Esophagus muscularis mucosa (tissue), 4 donors: ENCODE data around the gene SASH1. TPM values are rescaled to one million over a fixed set of nuclear protein-coding genes. Genes with fewer than 3 reads are reported as not detected.

Experiments used
- DNase-seq: peaks from one replicate; pipeline ENCODE4 v3.0.0-alpha.2; 2017; ENCODE audit errors: extremely low spot score
- H3K27ac ChIP-seq, 4 donors: fragments of 200-600 bp; sonication (generic); replicated peaks in 1 of 4; 1 replicate in 3 of 4; 2 replicates in 1 of 4; pipeline ENCODE4 v1.5.1; 2016 to 2019; ENCODE audit warnings: mild to moderate bottlenecking in 1 of 4
- H3K27me3 ChIP-seq, 4 donors: fragments of 200-600 bp; sonication (generic); one replicate each; pipeline versions ENCODE4 v1.5.1 to v1.6.0; 2016 to 2019
- H3K36me3 ChIP-seq, 4 donors: fragments of 200-600 bp; sonication (generic); one replicate each; pipeline ENCODE4 v1.5.1; 2016 to 2019
- H3K4me1 ChIP-seq, 4 donors: fragments of 200-600 bp; sonication (generic); one replicate each; pipeline ENCODE4 v1.5.1; 2016 to 2019
- H3K4me3 ChIP-seq, 4 donors: fragments of 200-600 bp; sonication (generic); 1 replicate in 2 of 4; 2 replicates in 2 of 4; pipeline ENCODE4 v1.5.1; 2016 to 2019; ENCODE audit warnings: mild to moderate bottlenecking in 4 of 4, moderate library complexity in 1 of 4
- H3K9me3 ChIP-seq, 4 donors: fragments of 200-600 bp; sonication (generic); 1 replicate in 3 of 4; 2 replicates in 1 of 4; pipeline ENCODE4 v1.5.1; 2016 to 2019
- CTCF ChIP-seq, 3 experiments: fragments of 200-600 bp in 2 of 3; fragments of 450-650 bp in 1 of 3; sonication (generic) in 2 of 3; IDR thresholded peaks; one replicate each; pipeline ENCODE4 v1.5.1; 2017 to 2019; ENCODE audit warnings: antibody characterized with exemption in 3 of 3, mild to moderate bottlenecking in 2 of 3, moderate library complexity in 1 of 3
- EP300 ChIP-seq: sonication (generic); formaldehyde crosslinking; IDR thresholded peaks from one replicate; pipeline ENCODE4 v1.6.1; 2017; ENCODE audit warnings: antibody characterized with exemption
- POLR2A ChIP-seq: fragments of 450-650 bp; IDR thresholded peaks from one replicate; pipeline ENCODE4 v1.6.1; 2017; ENCODE audit warnings: antibody characterized with exemption, moderate library complexity, mild to moderate bottlenecking, low read depth
- POLR2AphosphoS5 ChIP-seq, 2 donors: sonication (generic); formaldehyde crosslinking; IDR thresholded peaks; one replicate each; pipeline ENCODE4 v1.6.1; 2017; ENCODE audit warnings: antibody characterized with exemption in 2 of 2
- WGBS: methylation state at CpG from one replicate; pipeline ENCODE4 v1.1.5; 2018; 5-methylcytosine and 5-hydroxymethylcytosine counted together
- intact Hi-C: fragments of 100-400 bp; cut with DNase I; formaldehyde crosslinking; loops from one replicate; pipeline ENCODE4 v1.15.1; 2023
- total RNA-seq, 4 donors: library from RNA; depleted of rRNA; stranded (reverse); fragments of >200 nt; gene quantifications; one replicate each; pipeline versions ENCODE4 v1.1.0 to v1.2.1, GENCODE V29; 2016

The SASH1 gene
- total RNA-seq, 4 donors from 2014 or later: 56.5 to 86.6 (median 70.3) TPM

DNA sequence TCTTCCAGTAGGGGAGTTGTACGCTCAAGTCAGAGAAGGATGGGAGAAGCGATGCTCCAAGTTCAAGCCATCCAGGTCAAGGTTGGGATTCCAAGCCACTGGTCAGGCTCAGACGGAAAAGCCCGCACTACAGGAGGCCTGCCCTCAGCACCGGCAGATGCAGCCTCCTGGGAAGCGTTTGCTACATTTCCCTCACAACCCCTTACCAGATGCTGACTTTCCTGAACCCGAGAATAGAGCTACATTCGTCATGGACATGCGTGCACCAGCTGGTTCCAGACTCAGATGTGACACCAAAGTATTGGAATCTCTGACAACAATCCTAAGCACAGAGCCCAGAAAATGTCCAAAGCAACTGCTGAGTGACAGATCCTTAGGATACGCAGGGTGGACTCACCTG lies 174.8 kb downstream of the SASH1 start:
- intact Hi-C loops: no loop called here
- TF ChIP-seq POLR2A (no peak), POLR2AphosphoS5 (IDR thresholded peaks at IDR 0.05) (no peak), CTCF (IDR thresholded peaks at IDR 0.05) (no peak), EP300 (no peak)
- Histone ChIP-seq H3K27me3 (no peaks in the 10 kb centered on the region), H3K36me3 (peaks cover 6 to 48% (median 26%) of the 10 kb centered on the region in 4 donors), H3K4me1 (peaks cover 24 to 84% (median 76%) of the 10 kb centered on the region in 4 donors), H3K9me3 (no peaks in the 10 kb centered on the region), H3K27ac (peak overlapping the region; percentile 45 to 81 (median 64)), H3K4me3 (no peak overlapping the region)
- no peak for DNase-seq
- 71% methylated on average over 10 of the region's 10 CpGs for WGBS

- DNase-seq: no peak
- no peaks in the 10 kb centered on the region for H3K27me3 ChIP-seq
- H3K4me1 ChIP-seq: peaks cover 24 to 85% (median 74%) of the 10 kb centered on the region in 4 donors
- peaks cover 6 to 53% (median 26%) of the 10 kb centered on the region in 4 donors for H3K36me3 ChIP-seq
- peak overlapping the region; percentile 45 to 81 (median 64) for H3K27ac ChIP-seq
- TF ChIP-seq POLR2AphosphoS5 (IDR thresholded peaks at IDR 0.05) (peak; percentile 41), CTCF (IDR thresholded peaks at IDR 0.05) (no peak)
- no peak overlapping the region for H3K4me3 ChIP-seq
- WGBS: 70% methylated on average over 12 of the region's 12 CpGs
- intact Hi-C loops: no loop called here
- no peaks in the 10 kb centered on the region for H3K9me3 ChIP-seq
Observed at GRCh38 chr6:148518511-148519156, 176.0 kb downstream of the SASH1 start.

DNA sequence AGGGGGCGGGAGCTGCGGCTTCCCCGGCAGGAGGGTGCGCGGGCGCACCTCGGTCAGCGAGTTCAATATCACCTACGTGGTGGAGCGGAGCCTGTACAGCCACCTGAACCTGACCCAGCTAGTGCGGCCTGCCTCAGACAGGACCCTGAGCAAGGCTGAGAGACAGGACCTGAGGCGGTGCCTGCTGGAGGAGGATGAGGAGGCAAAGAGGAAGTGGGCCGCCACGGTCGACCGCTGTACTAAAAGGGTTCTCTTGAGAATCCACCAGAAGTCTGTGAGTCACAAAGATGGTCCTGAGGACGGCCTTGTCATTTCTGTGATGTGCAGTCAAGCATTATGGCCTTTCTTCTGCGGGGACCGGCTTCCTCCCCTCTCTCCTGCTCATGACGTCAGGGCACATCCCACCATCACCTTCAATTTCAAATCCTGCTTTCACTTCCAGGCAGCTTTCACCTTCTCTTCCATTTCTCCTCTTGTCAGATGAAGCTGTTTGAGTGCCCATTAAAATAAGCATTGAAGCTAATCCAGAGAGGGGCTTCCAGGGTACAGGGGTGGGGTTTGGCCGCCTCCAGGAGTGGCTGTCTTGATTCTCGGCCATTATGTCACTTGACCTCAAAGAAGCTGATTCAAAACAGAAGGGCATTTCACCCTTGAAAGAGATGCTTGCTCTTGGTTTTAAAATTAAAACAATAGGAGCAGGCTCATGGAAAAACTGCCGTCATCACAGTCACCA lies 177.6 kb downstream of the SASH1 start:
- H3K4me3 ChIP-seq: no peak overlapping the region
- intact Hi-C loops: no loop called here
- H3K27me3 ChIP-seq: no peaks in the 10 kb centered on the region
- H3K9me3 ChIP-seq: no peaks in the 10 kb centered on the region
- peaks cover 6 to 61% (median 27%) of the 10 kb centered on the region in 4 donors for H3K36me3 ChIP-seq
- no peak for DNase-seq
- H3K27ac ChIP-seq: peak overlapping the region; percentile 45 to 81 (median 64)
- H3K4me1 ChIP-seq: peaks cover 24 to 89% (median 82%) of the 10 kb centered on the region in 4 donors
- WGBS: 87% methylated on average over 22 of the region's 23 CpGs
- TF ChIP-seq EP300 (no peak), CTCF (IDR thresholded peaks at IDR 0.05) (no peak)

- peaks cover 23 to 96% (median 89%) of the 10 kb centered on the region in 4 donors for H3K4me1 ChIP-seq
- peak overlapping the region; percentile 45 to 81 (median 64) for H3K27ac ChIP-seq
- intact Hi-C loops: no loop called here
Observed at GRCh38 chr6:148521158-148521557, 178.5 kb downstream of the SASH1 start.

More at GRCh38 chr6:148521158-148521557, 178.5 kb downstream of the SASH1 start:
- peaks cover 6 to 65% (median 29%) of the 10 kb centered on the region in 4 donors for H3K36me3 ChIP-seq
- no peaks in the 10 kb centered on the region for H3K27me3 ChIP-seq
- TF ChIP-seq CTCF (IDR thresholded peaks at IDR 0.05): no peak
- no peak for TF ChIP-seq EP300
- TF ChIP-seq POLR2A: no peak
- no peak for TF ChIP-seq POLR2AphosphoS5 (IDR thresholded peaks at IDR 0.05)
- DNase-seq: no peak
- H3K9me3 ChIP-seq: no peaks in the 10 kb centered on the region
- no peak overlapping the region for H3K4me3 ChIP-seq
- 48% methylated on average over 5 of the region's 5 CpGs for WGBS
